GM18873 (cell line): ENCODE results near the gene CST8.

Experiments used
- ATAC-seq: cut with Tn5 transposase; IDR thresholded peaks from one replicate; pipeline ENCODE4 v1.9.1; 2021; ENCODE audit warnings: mild to moderate bottlenecking, moderate library complexity, moderate number of reproducible peaks; ENCODE audit not compliant: unreplicated experiment, low FRiP score

The CST8 gene

GRCh38 chr20:23515250-23515939, 24.5 kb downstream of the CST8 start:
- no peak for ATAC-seq

GRCh38 chr20:23517719-23518118, 26.8 kb downstream of the CST8 start:
- ATAC-seq = no peak

- ATAC-seq = no peak
Observed at GRCh38 chr20:23519556-23519955, 28.6 kb downstream of the CST8 start.

- no peak for ATAC-seq
Observed at GRCh38 chr20:23520185-23520584, 29.3 kb downstream of the CST8 start.

GRCh38 chr20:23524146-23524545, 33.2 kb downstream of the CST8 start:
- no peak for ATAC-seq

- no peak for ATAC-seq
Observed at GRCh38 chr20:23526850-23527249, 35.9 kb downstream of the CST8 start.

GRCh38 chr20:23528867-23529431, 38.0 kb downstream of the CST8 start:
- no peak for ATAC-seq

- no peak for ATAC-seq
Observed at GRCh38 chr20:23530937-23531567, 40.1 kb downstream of the CST8 start.

- no peak for ATAC-seq
Observed at GRCh38 chr20:23532533-23532932, 41.6 kb downstream of the CST8 start.

- no peak for ATAC-seq
Observed at GRCh38 chr20:23533161-23533560, 42.2 kb downstream of the CST8 start.

- no peak for ATAC-seq
Observed at GRCh38 chr20:23534801-23535593, 44.1 kb downstream of the CST8 start.

GRCh38 chr20:23536328-23536974, 45.5 kb downstream of the CST8 start:
- ATAC-seq = no peak

GRCh38 chr20:23537030-23537429, 46.1 kb downstream of the CST8 start:
- ATAC-seq = no peak

- no peak for ATAC-seq
Observed at GRCh38 chr20:23540624-23541023, 49.7 kb downstream of the CST8 start.

GRCh38 chr20:23541330-23541729, 50.4 kb downstream of the CST8 start:
- no peak for ATAC-seq

- no peak for ATAC-seq
Observed at GRCh38 chr20:23541776-23542175, 50.9 kb downstream of the CST8 start.

- no peak for ATAC-seq
Observed at GRCh38 chr20:23542801-23543200, 51.9 kb downstream of the CST8 start.

GRCh38 chr20:23544133-23544532, 53.2 kb downstream of the CST8 start:
- no peak for ATAC-seq
